Neural progenitor cell (in vitro differentiated cells): ENCODE results near the gene NASP.

Source experiments
- EZH2 ChIP-seq: fragments of 200-600 bp; sonication (generic); IDR thresholded peaks from 2 replicates; pipeline ENCODE4 v1.6.1; 2017; ENCODE audit warnings: antibody characterized with exemption, mild to moderate bottlenecking, moderate library complexity
- TF ChIP-seq, protein P1 (sequence below): fragments of 200-600 bp; sonication (generic); IDR thresholded peaks from 2 replicates; pipeline ENCODE4 v1.5.1; 2017; ENCODE audit warnings: antibody characterized with exemption, mild to moderate bottlenecking

DNA sequence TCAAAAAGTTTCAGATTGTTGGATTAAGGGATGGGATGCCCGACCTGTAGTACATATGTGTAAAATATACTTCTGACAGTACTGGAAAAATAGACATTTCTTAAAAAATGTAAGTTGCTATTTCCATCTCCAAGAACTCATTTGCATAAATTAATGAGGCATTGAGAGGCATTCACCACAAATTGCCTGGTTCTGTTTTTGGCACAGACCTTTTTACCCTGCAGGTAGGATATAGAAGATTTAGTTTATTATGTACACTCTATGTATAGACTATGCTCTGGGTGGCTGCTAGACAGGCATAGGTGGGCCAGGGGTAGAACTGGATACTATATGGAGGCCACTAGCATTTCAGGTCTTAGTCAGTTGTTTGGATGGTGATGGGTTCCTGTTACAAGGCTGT, 32.0 kb downstream of the NASP start:
- no peak for TF ChIP-seq EZH2
- TF ChIP-seq, protein P1, sequence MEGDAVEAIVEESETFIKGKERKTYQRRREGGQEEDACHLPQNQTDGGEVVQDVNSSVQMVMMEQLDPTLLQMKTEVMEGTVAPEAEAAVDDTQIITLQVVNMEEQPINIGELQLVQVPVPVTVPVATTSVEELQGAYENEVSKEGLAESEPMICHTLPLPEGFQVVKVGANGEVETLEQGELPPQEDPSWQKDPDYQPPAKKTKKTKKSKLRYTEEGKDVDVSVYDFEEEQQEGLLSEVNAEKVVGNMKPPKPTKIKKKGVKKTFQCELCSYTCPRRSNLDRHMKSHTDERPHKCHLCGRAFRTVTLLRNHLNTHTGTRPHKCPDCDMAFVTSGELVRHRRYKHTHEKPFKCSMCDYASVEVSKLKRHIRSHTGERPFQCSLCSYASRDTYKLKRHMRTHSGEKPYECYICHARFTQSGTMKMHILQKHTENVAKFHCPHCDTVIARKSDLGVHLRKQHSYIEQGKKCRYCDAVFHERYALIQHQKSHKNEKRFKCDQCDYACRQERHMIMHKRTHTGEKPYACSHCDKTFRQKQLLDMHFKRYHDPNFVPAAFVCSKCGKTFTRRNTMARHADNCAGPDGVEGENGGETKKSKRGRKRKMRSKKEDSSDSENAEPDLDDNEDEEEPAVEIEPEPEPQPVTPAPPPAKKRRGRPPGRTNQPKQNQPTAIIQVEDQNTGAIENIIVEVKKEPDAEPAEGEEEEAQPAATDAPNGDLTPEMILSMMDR, result no peak
